Loucy (cell line): ENCODE measurements around the gene SLC22A23.

Experiments
- H2AFZ ChIP-seq: fragments of 200-600 bp; sonication (generic); 2 replicates; pipeline ENCODE4 v1.6.0; 2016; ENCODE audit warnings: antibody characterized with exemption, mild to moderate bottlenecking, low read length, moderate library complexity
- H3F3A ChIP-seq: fragments of 200-600 bp; 2 replicates; pipeline ENCODE4 v1.6.0; 2016; ENCODE audit warnings: antibody characterized with exemption, low read depth, mild to moderate bottlenecking
- H3K27me3 ChIP-seq: fragments of 200-600 bp; sonication (generic); 2 replicates; pipeline ENCODE4 v1.6.1; 2014; ENCODE audit warnings: low read length, mild to moderate bottlenecking; ENCODE audit not compliant: insufficient read depth, poor library complexity, severe bottlenecking
- H3K36me3 ChIP-seq: fragments of 200-600 bp; sonication (generic); 2 replicates; pipeline ENCODE4 v1.6.1; 2016; ENCODE audit warnings: low read length; ENCODE audit not compliant: insufficient read depth
- H3K4me1 ChIP-seq: fragments of 200-600 bp; sonication (generic); 2 replicates; pipeline ENCODE4 v1.5.1; 2014; ENCODE audit warnings: low read length, mild to moderate bottlenecking; ENCODE audit not compliant: insufficient read depth, poor library complexity, severe bottlenecking
- H3K4me2 ChIP-seq: fragments of 200-600 bp; sonication (generic); 2 replicates; pipeline ENCODE4 v1.6.0; 2014; ENCODE audit warnings: antibody characterized with exemption, low read length, low read depth, mild to moderate bottlenecking; ENCODE audit not compliant: poor library complexity, severe bottlenecking
- H3K4me3 ChIP-seq: fragments of 200-600 bp; sonication (generic); 2 replicates; pipeline ENCODE4 v1.5.1; 2014; ENCODE audit warnings: low read length, mild to moderate bottlenecking, mixed read lengths; ENCODE audit not compliant: poor library complexity, severe bottlenecking
- H3K79me2 ChIP-seq: fragments of 200-600 bp; sonication (generic); 2 replicates; pipeline ENCODE4 v1.6.1; 2014; ENCODE audit warnings: low read length; ENCODE audit not compliant: insufficient read depth
- H3K9ac ChIP-seq: fragments of 200-600 bp; sonication (generic); 2 replicates; pipeline ENCODE4 v1.6.0; 2014; ENCODE audit warnings: mild to moderate bottlenecking, low read depth, low read length, moderate library complexity; ENCODE audit not compliant: poor library complexity, severe bottlenecking
- H3K9me2 ChIP-seq: fragments of 200-600 bp; sonication (generic); replicated peaks from 2 replicates; pipeline ENCODE4 v1.6.1; 2016; ENCODE audit warnings: low read depth, low read length, mixed read lengths
- H3K9me3 ChIP-seq: fragments of 200-600 bp; sonication (generic); 2 replicates; pipeline ENCODE4 v1.6.1; 2014; ENCODE audit warnings: mild to moderate bottlenecking, antibody characterized with exemption, low read length, low read depth; ENCODE audit not compliant: insufficient read depth
- H4K20me1 ChIP-seq: fragments of 200-600 bp; sonication (generic); 2 replicates; pipeline ENCODE4 v1.6.0; 2014; ENCODE audit warnings: antibody characterized with exemption, low read length, mild to moderate bottlenecking; ENCODE audit not compliant: insufficient read depth, poor library complexity, severe bottlenecking
- CTCF ChIP-seq: fragments of 200-600 bp; sonication (generic); conservative IDR thresholded peaks from 2 replicates; pipeline ENCODE4 v1.5.1; 2014; ENCODE audit warnings: mild to moderate bottlenecking, antibody characterized with exemption, low read length
- EZH2phosphoT487 ChIP-seq: fragments of 200-600 bp; IDR thresholded peaks from 2 replicates; pipeline ENCODE4 v1.6.1; 2018; ENCODE audit warnings: antibody characterized with exemption, mild to moderate bottlenecking, moderate library complexity, borderline replicate concordance

Gene SLC22A23

GRCh38 chr6:3456395-3456897, 404 bp downstream of the SLC22A23 start:
- Histone ChIP-seq H3K79me2 (0 out of 2 replicates have a peak, but pooled peaks cover 6% of the 10 kb centered on the region), H3K9me2 (no peaks in the 10 kb centered on the region), H3K4me2 (peak overlapping the region; percentile 45), H3K4me3 (peak overlapping the region; percentile 53), H3K36me3 (no peaks in the 10 kb centered on the region), H3K9ac (no peak overlapping the region), H2AFZ (no peak overlapping the region), H3K4me1 (peaks cover 15% of the 10 kb centered on the region), H3K27me3 (no peaks in the 10 kb centered on the region), H3K9me3 (no peaks in the 10 kb centered on the region), H3F3A (peaks cover 7% of the 10 kb centered on the region; the same call in 1 of the 2 replicates), H4K20me1 (no peaks in the 10 kb centered on the region)
- TF ChIP-seq CTCF (no peak), EZH2phosphoT487 (no peak)

- H4K20me1 ChIP-seq: no peaks in the 10 kb centered on the region
- H3K4me3 ChIP-seq: peak overlapping the region; percentile 53
- H3K27me3 ChIP-seq: no peaks in the 10 kb centered on the region
- peak overlapping the region; percentile 45 for H3K4me2 ChIP-seq
- no peaks in the 10 kb centered on the region for H3K36me3 ChIP-seq
- 0 out of 2 replicates have a peak, but pooled peaks cover 6% of the 10 kb centered on the region for H3K79me2 ChIP-seq
- no peak overlapping the region for H2AFZ ChIP-seq
- peaks cover 15% of the 10 kb centered on the region for H3K4me1 ChIP-seq
- peak overlapping the region; percentile 26 for H3K9ac ChIP-seq
- H3K9me3 ChIP-seq: no peaks in the 10 kb centered on the region
- H3F3A ChIP-seq: peaks cover 7% of the 10 kb centered on the region; the same call in 1 of the 2 replicates
- TF ChIP-seq EZH2phosphoT487 (no peak), CTCF (no peak)
- H3K9me2 ChIP-seq: no peaks in the 10 kb centered on the region
Observed at GRCh38 chr6:3455569-3456394, 1.1 kb downstream of the SLC22A23 start.

- Histone ChIP-seq H3K9me2 (no peaks in the 10 kb centered on the region), H3K9me3 (no peaks in the 10 kb centered on the region), H3K4me3 (peak overlapping the region; percentile 26), H3F3A (peaks cover 7% of the 10 kb centered on the region; the same call in 1 of the 2 replicates), H3K9ac (no peak overlapping the region), H3K36me3 (no peaks in the 10 kb centered on the region), H3K27me3 (no peaks in the 10 kb centered on the region), H3K4me1 (peaks cover 15% of the 10 kb centered on the region), H2AFZ (no peak overlapping the region), H4K20me1 (no peaks in the 10 kb centered on the region), H3K79me2 (0 out of 2 replicates have a peak, but pooled peaks cover 6% of the 10 kb centered on the region), H3K4me2 (peak overlapping the region; percentile 45)
- TF ChIP-seq EZH2phosphoT487: no peak
- no peak for TF ChIP-seq CTCF
Observed at GRCh38 chr6:3455147-3455568, 1.7 kb downstream of the SLC22A23 start.
